Common myeloid progenitor, CD34-positive (primary cell): Measurements from ENCODE around the gene CWF19L1.

Experiments
- CTCF ChIA-PET: fragments of 350-600 bp; sonication (Branson Sonifier 250); formaldehyde crosslinking; loops from one replicate; lab custom pipeline; 2021; ENCODE audit warnings: antibody characterized with exemption; lab: Charles Lee
- POLR2A ChIA-PET: fragments of 350-600 bp; sonication (Branson Sonifier 250); formaldehyde crosslinking; loops from one replicate; lab custom pipeline; 2021; ENCODE audit warnings: antibody characterized with exemption; lab: Charles Lee
- DNase-seq, 3 donors: peaks; one replicate each; pipeline versions ENCODE4 v3.0.0 to v3.0.0-alpha.2; 2013
- H3K27ac ChIP-seq, 2 experiments: 1 replicate in 1 of 2; 2 replicates in 1 of 2; pipeline ENCODE4 v1.7.0; 2013; ENCODE audit warnings: inconsistent platforms in 2 of 2, low read length in 2 of 2, mild to moderate bottlenecking in 2 of 2, low read depth in 1 of 2, moderate library complexity in 1 of 2; ENCODE audit not compliant: severe bottlenecking in 2 of 2, insufficient read depth in 1 of 2, poor library complexity in 1 of 2
- H3K27me3 ChIP-seq, 5 experiments: replicated peaks in 2 of 5; 1 replicate in 3 of 5; 2 replicates in 2 of 5; pipeline versions ENCODE4 v1.6.1 to v1.7.0; 2013; ENCODE audit warnings: low read length in 4 of 5, mild to moderate bottlenecking in 2 of 5, moderate library complexity in 2 of 5, inconsistent platforms in 1 of 5; ENCODE audit not compliant: insufficient read depth in 5 of 5, control insufficient read depth in 4 of 5
- H3K36me3 ChIP-seq, 4 experiments: 1 replicate in 2 of 4; 2 replicates in 2 of 4; pipeline versions ENCODE4 v1.6.1 to v1.7.0; 2013; ENCODE audit warnings: low read length in 3 of 4, control low read depth in 1 of 4, mild to moderate bottlenecking in 1 of 4; ENCODE audit not compliant: control insufficient read depth in 4 of 4, insufficient read depth in 4 of 4
- H3K4me1 ChIP-seq, 4 experiments: 1 replicate in 3 of 4; 2 replicates in 1 of 4; pipeline versions ENCODE4 v1.6.1 to v1.7.1; 2013; ENCODE audit warnings: low read length in 3 of 4, mild to moderate bottlenecking in 3 of 4, control low read depth in 1 of 4, inconsistent platforms in 1 of 4, moderate library complexity in 1 of 4; ENCODE audit not compliant: control insufficient read depth in 4 of 4, insufficient read depth in 4 of 4; ENCODE audit errors: control extremely low read depth in 1 of 4
- H3K4me3 ChIP-seq, 7 experiments: 1 replicate in 4 of 7; 2 replicates in 3 of 7; pipeline versions ENCODE4 v1.5.1 to v1.7.0; 2013; ENCODE audit warnings: mild to moderate bottlenecking in 7 of 7, low read length in 6 of 7, moderate library complexity in 6 of 7, inconsistent platforms in 2 of 7, low read depth in 2 of 7, control low read depth in 1 of 7; ENCODE audit not compliant: insufficient read depth in 4 of 7, control insufficient read depth in 1 of 7; ENCODE audit errors: extremely low read depth in 1 of 7
- H3K9me3 ChIP-seq, 5 experiments: 1 replicate in 4 of 5; 2 replicates in 1 of 5; pipeline versions ENCODE4 v1.6.1 to v1.7.1; 2013; ENCODE audit warnings: low read length in 4 of 5, mild to moderate bottlenecking in 2 of 5, inconsistent platforms in 1 of 5, low read depth in 1 of 5, moderate library complexity in 1 of 5; ENCODE audit not compliant: control insufficient read depth in 4 of 5, insufficient read depth in 2 of 5; ENCODE audit errors: control extremely low read depth in 1 of 5
- WGBS: methylation state at CpG from one replicate; pipeline ENCODE4 v1.1.5; 2013; ENCODE audit not compliant: insufficient coverage; 5-methylcytosine and 5-hydroxymethylcytosine counted together

The CWF19L1 gene

GRCh38 chr10:100185364-100186252 is 81.8 kb downstream of the CWF19L1 start, which contains the start of gene ERLIN1:
ERLIN1 (minus strand) TSS chr10:100186029; CDS start chr10:100185626, 403 bp downstream.
- H3K27ac ChIP-seq = peak within 1 kb of the TSS; percentile 95 to 96
- ChIA-PET POLR2A (interaction anchor here (0.5 to 0.6 kb wide), 2 partner anchors 26 to 163 kb away, joined by 3 read pairs; no protein-coding TSS in a partner anchor), CTCF (interaction anchor here (0.7 to 2.0 kb wide), 2 partner anchors 11 to 340 kb away, joined by 3 to 13 read pairs; no protein-coding TSS in a partner anchor)
- no peaks in the 10 kb centered on the region for H3K9me3 ChIP-seq
- peak within 1 kb of the TSS; percentile 79 to 100 (median 92) for H3K4me3 ChIP-seq
- H3K27me3 ChIP-seq = no peaks in the 10 kb centered on the region
- peak; percentile 90 to 96 (median 95) for DNase-seq
- WGBS = 0% methylated on average over 55 of the region's 65 CpGs
- H3K36me3 ChIP-seq = peaks cover 1 to 36% (median 8%) of the 10 kb centered on the region in 4 experiments
- peaks cover 35 to 56% (median 44%) of the 10 kb centered on the region in 4 experiments for H3K4me1 ChIP-seq

GRCh38 chr10:100184840-100185239 is 82.6 kb downstream of the CWF19L1 start:
- ChIA-PET CTCF (interaction anchor here (0.7 to 2.0 kb wide), 3 partner anchors 11 to 340 kb away, joined by 3 to 13 read pairs (median 3); no protein-coding TSS in a partner anchor), POLR2A (no interaction called here)
- Histone ChIP-seq H3K4me3 (peak overlapping the region; percentile 36 to 100 (median 92)), H3K9me3 (no peaks in the 10 kb centered on the region), H3K27me3 (no peaks in the 10 kb centered on the region), H3K4me1 (peaks cover 39 to 63% (median 48%) of the 10 kb centered on the region in 4 experiments), H3K27ac (peak overlapping the region; percentile 95 to 96), H3K36me3 (peaks cover 5 to 36% (median 9%) of the 10 kb centered on the region in 4 experiments)
- peak in 2 of 3 donors; percentile 35 to 38 for DNase-seq
- WGBS = no CpG with 5 or more reads among the region's 4 CpGs

GRCh38 chr10:100184426-100184825 is 83.0 kb downstream of the CWF19L1 start:
- peaks cover 40 to 67% (median 51%) of the 10 kb centered on the region in 4 experiments for H3K4me1 ChIP-seq
- H3K27me3 ChIP-seq = no peaks in the 10 kb centered on the region
- no peaks in the 10 kb centered on the region for H3K9me3 ChIP-seq
- CTCF ChIA-PET = interaction anchor here (0.7 to 2.0 kb wide), 4 partner anchors 10 to 339 kb away, joined by 3 to 13 read pairs (median 4); no protein-coding TSS in a partner anchor
- H3K27ac ChIP-seq = peak overlapping the region; percentile 95 to 96
- no CpG with 5 or more reads among the region's 1 CpG for WGBS
- peaks cover 5 to 35% (median 10%) of the 10 kb centered on the region in 4 experiments for H3K36me3 ChIP-seq
- H3K4me3 ChIP-seq = peak overlapping the region in 6 of 7 experiments; percentile 79 to 100 (median 92)
- POLR2A ChIA-PET = no interaction called here
- DNase-seq = no peak

GRCh38 chr10:100183481-100183880 is 84.0 kb downstream of the CWF19L1 start:
- DNase-seq = peak; percentile 51 to 93 (median 86)
- peaks cover 44 to 72% (median 53%) of the 10 kb centered on the region in 4 experiments for H3K4me1 ChIP-seq
- H3K27ac ChIP-seq = peak overlapping the region; percentile 77 to 96
- peak overlapping the region in 6 of 7 experiments; percentile 53 to 100 (median 90) for H3K4me3 ChIP-seq
- H3K9me3 ChIP-seq = no peaks in the 10 kb centered on the region
- WGBS = 0% methylated on average over 1 of the region's 3 CpGs
- peaks cover 5 to 33% (median 17%) of the 10 kb centered on the region in 4 experiments for H3K36me3 ChIP-seq
- ChIA-PET POLR2A (no interaction called here), CTCF (interaction anchor here (0.8 to 2.0 kb wide), 3 partner anchors 9 to 19 kb away, joined by 3 to 13 read pairs (median 4); no protein-coding TSS in a partner anchor)
- H3K27me3 ChIP-seq = no peaks in the 10 kb centered on the region

GRCh38 chr10:100182908-100183307 is 84.5 kb downstream of the CWF19L1 start:
- ChIA-PET POLR2A (interaction anchor here (0.8 kb wide), 1 partner anchor 12 kb away, joined by 4 read pairs; no protein-coding TSS in a partner anchor), CTCF (no interaction called here)
- H3K4me3 ChIP-seq = peak overlapping the region in 5 of 7 experiments; percentile 79 to 100 (median 92)
- H3K4me1 ChIP-seq = peaks cover 44 to 72% (median 53%) of the 10 kb centered on the region in 4 experiments
- H3K36me3 ChIP-seq = peaks cover 7 to 36% (median 20%) of the 10 kb centered on the region in 4 experiments
- no peak for DNase-seq
- no peaks in the 10 kb centered on the region for H3K27me3 ChIP-seq
- no peaks in the 10 kb centered on the region for H3K9me3 ChIP-seq
- 40% methylated on average over 1 of the region's 3 CpGs for WGBS
- H3K27ac ChIP-seq = peak overlapping the region; percentile 77 to 96
